ENCODE data around the gene ADGRG4. TPM values are rescaled to one million over a fixed set of nuclear protein-coding genes. Genes with fewer than 3 reads are reported as not detected.

The ADGRG4 gene
- total and polyA plus RNA-seq, 2 of the 8 experiments (the other 6 are each of a cell fraction or from before 2014, with no cell fraction given): not detected

- TF ChIP-seq TEAD4 (IDR thresholded peaks at IDR 0.05; ENCODE audit: low read depth, low read length): no peak
These were observed 3.7 kb downstream of the ADGRG4 start (continued) for GRCh38 chrX:136304493-136304892.

- FAIRE-seq (no peak), DNase-seq (ENCODE audit: low read depth in 1 of 2, low spot score in 2 of 2) (no peak)
- WGBS, 2 experiments (ENCODE audit: extremely low coverage in 1 of 2, insufficient coverage in 1 of 2, insufficient read length in 1 of 2, insufficient replicate concordance in 2 of 2, low coverage in 1 of 2, low lambda C conversion rate in 2 of 2, missing lambda C conversion rate in 1 of 2): 100% methylated on average over 1 of the region's 1 CpG; no CpG with 5 or more reads in 1 of the 2 experiments
- Histone ChIP-seq H3K9me3 (ENCODE audit: insufficient read depth in 2 of 2, low read depth in 1 of 2, low read length in 1 of 2) (no peaks in the 10 kb centered on the region), H3K14ac (ENCODE audit: insufficient read length) (no peak overlapping the region), H3K23me2 (ENCODE audit: low read depth, low read length) (no peaks in the 10 kb centered on the region), H3K36me3 (ENCODE audit: control insufficient read depth in 2 of 4, insufficient read depth in 4 of 4, low read length in 3 of 4) (no peaks in the 10 kb centered on the region), H3K27ac (ENCODE audit: low read depth, low read length) (no peak overlapping the region), H2AK5ac (ENCODE audit: low read depth, low read length) (no peak overlapping the region), H3K27me3 (replicated peaks in 1 of 4; ENCODE audit: control insufficient read depth in 3 of 4, extremely low read depth in 1 of 4, insufficient read depth in 3 of 4, low read length in 3 of 4) (no peaks in the 10 kb centered on the region), H2AFZ (ENCODE audit: low read length) (no peak overlapping the region), H3K9ac (replicated peaks in 1 of 4; ENCODE audit: extremely low read depth in 1 of 4, low read depth in 3 of 4, low read length in 3 of 4) (no peak overlapping the region), H2BK20ac (ENCODE audit: low read length) (no peak overlapping the region), H2BK5ac (ENCODE audit: low read depth, low read length) (no peak overlapping the region), H4K5ac (ENCODE audit: insufficient read length, low read depth, low read length) (no peak overlapping the region), H3K23ac (ENCODE audit: insufficient read length) (no peak overlapping the region), H3K79me2 (ENCODE audit: control insufficient read depth in 1 of 2, insufficient read depth in 2 of 2, low read length in 2 of 2) (no peaks in the 10 kb centered on the region), H2BK15ac (ENCODE audit: low read length) (no peak overlapping the region), H2BK12ac (ENCODE audit: low read depth, low read length) (no peak overlapping the region), H3K4me2 (ENCODE audit: insufficient read depth in 1 of 2, low read depth in 2 of 2, low read length in 2 of 2) (no peak overlapping the region), H2BK120ac (replicated peaks; ENCODE audit: low read depth, low read length) (no peak overlapping the region), H3K4me3 (ENCODE audit: extremely low read depth in 1 of 4, insufficient read depth in 2 of 4, low read depth in 3 of 4, low read length in 4 of 4) (no peak overlapping the region), H3K4me1 (replicated peaks in 1 of 4; ENCODE audit: control insufficient read depth in 3 of 4, insufficient read depth in 4 of 4, low read length in 3 of 4) (no peaks in the 10 kb centered on the region), H3K56ac (replicated peaks; ENCODE audit: insufficient read length, low read depth, low read length) (no peak overlapping the region), H4K91ac (replicated peaks; ENCODE audit: insufficient read length, low read length) (no peak overlapping the region), H3K4ac (replicated peaks; ENCODE audit: insufficient read length, low read depth, low read length) (no peak overlapping the region), H3K79me1 (ENCODE audit: low read depth, low read length) (no peaks in the 10 kb centered on the region), H4K8ac (ENCODE audit: extremely low read depth, insufficient read depth, low read length) (no peak overlapping the region), H3K18ac (ENCODE audit: extremely low read depth, low read length) (no peak overlapping the region), H4K20me1 (replicated peaks in 1 of 2; ENCODE audit: control insufficient read depth in 1 of 2, insufficient read depth in 2 of 2, low read length in 2 of 2) (no peaks in the 10 kb centered on the region)
- CTCF ChIA-PET (ENCODE audit: partially characterized antibody): no interaction called here
- POLR2A ChIA-PET (ENCODE audit: partially characterized antibody): no interaction called here
- TF ChIP-seq USF2 (IDR thresholded peaks at IDR 0.05; ENCODE audit: low read length) (no peak), SP2 (IDR thresholded peaks at IDR 0.05; ENCODE audit: low read length) (no peak), KDM4A (IDR thresholded peaks at IDR 0.05; ENCODE audit: low read depth, low read length, severe bottlenecking) (no peak), PHF8 (conservative IDR thresholded peaks at IDR 0.05; ENCODE audit: low read depth, low read length) (no peak), SIRT6 (IDR thresholded peaks at IDR 0.05; ENCODE audit: low read length) (no peak), MAX (IDR thresholded peaks at IDR 0.05) (no peak), CHD1 (IDR thresholded peaks at IDR 0.05; ENCODE audit: low read depth, low read length) (no peak), E2F6 (IDR thresholded peaks at IDR 0.05) (no peak), SIX5 (IDR thresholded peaks at IDR 0.05; ENCODE audit: low read depth, low read length) (no peak), GABPA (IDR thresholded peaks at IDR 0.05; ENCODE audit: borderline replicate concordance, insufficient read depth, low read length) (no peak)
These were observed 5.4 kb downstream of the ADGRG4 start for GRCh38 chrX:136306182-136306581.
